ENCODE results near the gene FANCC.

DNA sequence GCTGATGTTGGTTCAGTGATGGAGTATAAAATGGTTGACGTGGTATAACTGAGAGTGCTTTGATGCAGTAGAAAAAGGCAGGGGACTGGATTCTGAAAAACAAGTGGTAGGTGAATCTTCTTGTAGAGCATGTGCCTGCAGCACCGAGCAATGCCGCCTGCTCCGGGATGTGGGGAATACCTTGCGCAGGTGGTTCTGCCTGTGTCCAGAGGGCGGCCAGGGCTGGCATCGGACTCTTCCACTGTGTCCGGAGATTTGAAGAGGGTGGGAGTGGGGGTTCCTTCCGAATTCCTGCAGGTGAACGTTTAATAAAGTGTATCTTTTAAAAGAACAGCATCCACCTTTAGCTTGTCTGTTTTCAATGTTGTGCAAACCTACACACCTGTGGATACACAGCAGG is 238.0 kb downstream of the FANCC start:
- TF ChIP-seq POLR2A (IDR thresholded peaks at IDR 0.05): no peak
- TF ChIP-seq, protein P1, sequence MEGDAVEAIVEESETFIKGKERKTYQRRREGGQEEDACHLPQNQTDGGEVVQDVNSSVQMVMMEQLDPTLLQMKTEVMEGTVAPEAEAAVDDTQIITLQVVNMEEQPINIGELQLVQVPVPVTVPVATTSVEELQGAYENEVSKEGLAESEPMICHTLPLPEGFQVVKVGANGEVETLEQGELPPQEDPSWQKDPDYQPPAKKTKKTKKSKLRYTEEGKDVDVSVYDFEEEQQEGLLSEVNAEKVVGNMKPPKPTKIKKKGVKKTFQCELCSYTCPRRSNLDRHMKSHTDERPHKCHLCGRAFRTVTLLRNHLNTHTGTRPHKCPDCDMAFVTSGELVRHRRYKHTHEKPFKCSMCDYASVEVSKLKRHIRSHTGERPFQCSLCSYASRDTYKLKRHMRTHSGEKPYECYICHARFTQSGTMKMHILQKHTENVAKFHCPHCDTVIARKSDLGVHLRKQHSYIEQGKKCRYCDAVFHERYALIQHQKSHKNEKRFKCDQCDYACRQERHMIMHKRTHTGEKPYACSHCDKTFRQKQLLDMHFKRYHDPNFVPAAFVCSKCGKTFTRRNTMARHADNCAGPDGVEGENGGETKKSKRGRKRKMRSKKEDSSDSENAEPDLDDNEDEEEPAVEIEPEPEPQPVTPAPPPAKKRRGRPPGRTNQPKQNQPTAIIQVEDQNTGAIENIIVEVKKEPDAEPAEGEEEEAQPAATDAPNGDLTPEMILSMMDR (IDR thresholded peaks at IDR 0.05): no peak
